Inflammatory macrophage treated with lipopolysaccharide for 4 hours (primary cell): ENCODE data around the gene GARIN3.
"Not testable (repeated sequence)": the region's sequence is repeated elsewhere in the genome, so short reads cannot be mapped to it uniquely, and the experiment has no call there.

Experiments
- DNase-seq: peaks from one replicate; pipeline ENCODE4 v3.0.0-alpha.2; 2020

The GARIN3 gene

DNA sequence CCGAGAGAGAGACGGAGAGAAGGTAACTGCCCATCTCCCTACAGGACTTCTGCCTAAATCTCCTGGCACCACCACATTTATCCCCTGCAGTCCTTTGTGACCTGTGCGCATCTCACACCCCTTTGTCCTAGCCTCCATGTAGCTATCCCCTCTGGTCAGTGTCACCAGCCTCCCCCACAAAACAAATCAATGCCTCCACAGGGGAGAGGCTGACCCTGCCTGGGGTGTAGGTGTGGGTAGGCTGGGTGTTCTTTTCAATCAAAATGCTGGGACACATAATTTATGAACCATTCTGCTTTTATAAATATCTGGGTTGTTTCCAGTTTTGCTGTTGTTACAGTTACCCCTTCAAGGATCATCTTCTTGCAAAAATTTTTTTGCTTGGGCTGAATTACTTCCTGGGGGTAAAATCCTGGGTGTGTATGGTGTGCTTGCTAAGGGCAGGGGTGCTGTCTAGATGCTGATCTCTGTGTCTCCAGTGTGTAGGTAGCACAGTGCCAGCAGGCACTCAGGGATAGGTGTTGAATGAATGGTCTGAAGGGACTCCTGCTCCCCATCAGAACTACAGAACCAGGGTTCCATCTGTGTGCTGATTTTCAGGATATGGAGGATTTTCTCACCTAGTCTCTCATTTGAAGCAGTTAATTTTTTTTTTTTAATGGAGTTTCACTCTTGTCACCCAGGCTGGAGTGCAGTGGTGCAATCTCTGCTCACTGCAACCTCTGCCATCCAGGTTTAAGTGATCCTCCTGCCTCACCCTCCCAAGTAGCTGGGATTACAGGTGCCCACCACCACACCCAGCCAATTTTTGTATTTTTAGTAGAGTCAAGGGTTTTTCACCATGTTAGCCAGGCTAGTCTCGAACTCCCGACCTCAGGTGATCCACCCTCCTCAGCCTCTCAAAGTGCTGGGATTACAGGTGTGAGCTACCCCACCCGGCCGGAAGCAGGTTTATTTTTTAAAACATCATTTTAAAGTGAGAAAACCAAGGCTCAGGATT, at the start of gene GARIN3:
Gene GARIN3, minus strand, starts transcription at position 51 of the 1,000 bp plus-strand sequence. CDS start 96 bp downstream, outside the sequence.
- DNase-seq = no peak

DNA sequence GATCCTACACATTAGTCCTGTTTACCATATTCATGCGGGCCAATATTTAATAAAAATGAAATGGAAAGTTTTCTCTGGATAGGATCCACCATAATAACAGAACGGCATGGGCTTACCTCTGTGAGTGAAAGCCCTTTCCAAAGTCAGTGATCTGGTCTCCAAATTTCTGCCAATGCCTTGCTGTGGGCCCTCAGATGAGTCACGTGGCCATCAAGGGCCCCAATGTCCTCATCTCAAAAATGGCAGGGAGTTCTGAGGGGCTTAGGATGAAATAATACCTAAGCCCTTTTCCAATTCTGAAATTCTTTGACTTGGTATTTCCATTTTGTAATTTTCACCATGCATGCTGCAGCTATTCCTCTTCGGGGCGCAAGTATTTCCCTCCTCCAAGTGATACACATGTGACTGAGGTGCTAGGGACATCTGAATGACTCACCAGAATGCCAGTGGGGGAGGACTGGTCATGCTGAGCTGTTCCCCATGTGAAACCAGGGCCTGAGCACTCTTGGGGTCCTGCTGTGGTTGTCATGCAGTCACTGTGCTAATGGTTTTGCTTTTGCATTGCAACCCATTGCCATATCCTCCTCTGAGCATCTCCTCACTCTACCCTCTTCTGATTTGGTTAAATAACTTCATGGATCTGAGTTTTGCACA, 49.6 kb upstream of the GARIN3 start:
- DNase-seq = no peak

DNA sequence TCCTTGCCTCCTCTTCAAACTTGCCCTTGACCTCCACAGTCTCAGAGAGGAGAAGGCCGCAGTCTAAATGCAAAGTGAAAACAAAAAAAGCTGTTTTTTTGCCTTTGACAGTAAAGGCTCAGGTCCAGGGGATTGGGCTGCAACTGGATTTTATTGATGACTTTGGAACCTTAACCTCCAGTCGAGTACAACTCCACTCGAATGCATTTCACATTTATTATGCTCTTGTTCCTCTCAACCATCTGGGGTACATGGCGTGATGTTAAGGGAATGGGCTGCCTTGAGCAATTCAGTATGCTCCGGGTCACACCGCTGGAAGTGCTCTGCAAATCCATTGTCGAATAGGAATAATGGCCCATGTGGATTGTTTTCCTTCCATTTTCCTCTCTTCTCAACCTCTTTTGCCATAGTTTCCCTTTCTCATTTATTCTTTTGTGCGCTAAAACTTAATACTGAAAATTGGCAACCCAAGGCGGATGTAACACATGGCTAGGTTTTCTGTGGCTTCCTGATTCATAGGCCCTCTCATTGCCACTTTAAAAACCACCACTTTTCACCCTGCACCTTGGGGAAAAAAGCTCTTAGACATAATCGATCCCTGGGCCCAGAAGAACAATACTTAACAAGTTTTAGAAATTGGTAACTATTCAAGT, 48.9 kb upstream of the GARIN3 start:
- no peak for DNase-seq

DNA sequence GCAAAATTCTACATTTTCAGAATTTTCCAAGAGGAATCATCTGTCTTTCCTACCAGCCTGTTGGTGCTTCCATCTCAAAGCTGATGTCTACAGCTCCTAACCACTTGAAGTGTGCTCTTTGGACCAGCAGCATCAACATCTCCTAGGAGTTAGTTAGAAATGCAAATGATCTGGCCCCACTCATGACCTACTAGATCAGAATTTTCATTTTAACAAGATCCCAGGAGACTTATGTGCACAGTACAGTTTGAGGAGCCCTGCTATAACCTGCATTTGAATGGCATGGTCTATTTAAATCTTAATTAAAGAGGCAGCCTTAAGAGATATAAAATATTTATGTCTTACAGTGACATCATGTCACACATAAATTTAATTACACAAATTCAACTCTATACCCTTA, 48.4 kb upstream of the GARIN3 start:
- DNase-seq = no peak

DNA sequence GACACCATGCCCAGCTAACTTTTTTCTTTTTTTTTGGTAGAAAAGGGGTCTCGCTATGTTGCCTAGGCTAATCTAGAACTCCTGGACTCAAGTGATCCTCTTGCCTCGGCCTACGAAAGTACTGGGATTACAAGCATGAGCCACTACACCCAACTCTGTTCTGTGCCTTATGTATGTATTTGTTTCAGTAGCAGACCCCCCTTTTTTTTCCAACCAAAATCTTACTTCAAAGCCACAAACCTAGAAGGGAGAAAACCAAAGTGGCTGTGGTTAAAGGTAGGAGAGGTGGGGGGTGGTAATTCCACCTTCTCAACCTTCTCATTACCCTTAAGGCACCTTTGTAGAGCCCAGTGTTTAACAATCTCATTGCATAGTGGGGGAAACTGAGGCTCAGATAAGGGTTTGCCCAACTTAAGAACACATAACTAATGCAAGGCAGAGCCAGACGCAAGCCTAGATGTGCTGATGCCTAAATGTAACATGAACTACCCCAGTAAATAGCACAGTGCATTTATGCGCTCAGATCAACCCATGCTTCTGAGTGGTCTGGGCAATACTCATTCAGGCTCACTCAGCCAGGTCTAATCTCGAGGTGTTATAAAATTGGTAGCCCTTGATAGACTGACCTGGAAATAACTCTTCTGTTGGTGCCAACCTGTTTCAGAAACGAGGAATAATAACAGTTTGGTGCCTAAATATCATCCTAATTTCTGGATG, 47.6 kb upstream of the GARIN3 start:
- no peak for DNase-seq

DNA sequence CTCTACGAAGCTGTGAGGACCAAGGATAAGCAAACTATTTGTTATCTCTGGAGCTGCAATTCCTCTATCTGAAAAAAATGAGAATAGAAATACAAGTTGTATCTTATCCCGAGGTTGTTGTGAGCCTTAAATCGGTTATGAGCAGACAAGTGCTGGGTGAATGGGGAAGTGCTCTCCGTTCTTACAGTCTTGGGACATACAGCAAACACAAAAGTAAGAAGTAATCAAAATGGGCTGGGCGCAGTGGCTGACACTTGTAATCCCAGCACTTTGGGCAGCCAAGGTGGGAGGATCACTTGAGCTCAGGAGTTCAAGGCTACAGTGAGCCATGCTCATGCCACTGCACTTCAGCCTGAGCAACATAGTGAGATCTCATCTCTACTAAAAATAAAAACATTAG, 46.2 kb upstream of the GARIN3 start:
- peak; percentile 62 for DNase-seq

DNA sequence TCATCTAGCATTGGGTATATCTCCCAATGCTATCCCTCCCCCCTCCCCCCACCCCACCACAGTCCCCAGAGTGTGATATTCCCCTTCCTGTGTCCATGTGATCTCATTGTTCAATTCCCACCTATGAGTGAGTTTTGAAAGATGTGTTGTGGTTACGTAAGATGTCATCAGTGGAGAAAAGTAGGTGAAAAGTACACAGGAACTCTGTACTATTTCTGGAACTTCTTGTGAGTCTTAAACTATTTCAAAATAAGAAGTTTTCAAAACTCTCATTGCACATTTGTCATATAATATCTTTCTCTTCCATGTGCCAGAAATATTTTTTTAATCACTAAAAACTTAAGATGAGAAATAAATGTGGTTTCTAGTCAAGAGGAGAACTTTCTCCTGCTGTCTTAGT, 44.6 kb upstream of the GARIN3 start:
- DNase-seq = peak; percentile 20

DNA sequence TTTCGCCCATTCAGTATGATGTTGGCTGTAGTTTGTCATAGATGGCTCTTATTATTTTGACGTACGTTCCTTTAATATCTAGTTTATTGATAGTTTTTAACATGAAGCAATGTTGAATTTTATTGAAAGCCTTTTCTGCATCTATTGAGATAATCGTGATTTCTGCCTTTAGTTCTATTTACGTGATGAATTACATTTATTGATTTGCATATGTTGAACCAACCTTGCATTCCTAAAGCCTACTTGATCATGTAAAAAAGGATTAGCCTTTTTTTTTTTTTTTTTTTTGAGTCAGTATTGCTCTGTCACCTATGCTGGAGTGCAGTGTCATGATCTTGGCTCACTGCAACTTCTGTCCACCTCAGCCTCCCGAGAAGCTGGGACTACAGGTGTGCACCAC, 39.6 kb upstream of the GARIN3 start:
- DNase-seq = no peak

DNA sequence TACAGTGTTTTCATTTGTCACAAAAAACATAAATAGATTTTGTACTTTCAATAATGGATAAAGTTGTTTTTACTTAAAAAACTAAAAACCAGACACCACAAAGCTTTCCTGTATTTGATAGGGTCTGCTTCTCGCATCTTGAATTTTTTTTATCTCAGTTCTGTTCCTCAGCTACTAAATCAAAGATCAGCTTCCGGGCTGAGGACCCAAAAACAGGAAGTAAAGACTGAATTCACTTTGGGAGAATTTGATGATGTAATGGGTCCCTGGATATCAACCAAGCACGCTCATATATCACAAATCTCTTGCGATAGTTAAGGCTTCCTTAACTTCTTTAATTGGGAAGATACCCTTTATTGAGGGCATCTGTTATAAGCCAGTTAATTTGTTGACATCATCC, 38.7 kb upstream of the GARIN3 start:
- DNase-seq = peak; percentile 73

DNA sequence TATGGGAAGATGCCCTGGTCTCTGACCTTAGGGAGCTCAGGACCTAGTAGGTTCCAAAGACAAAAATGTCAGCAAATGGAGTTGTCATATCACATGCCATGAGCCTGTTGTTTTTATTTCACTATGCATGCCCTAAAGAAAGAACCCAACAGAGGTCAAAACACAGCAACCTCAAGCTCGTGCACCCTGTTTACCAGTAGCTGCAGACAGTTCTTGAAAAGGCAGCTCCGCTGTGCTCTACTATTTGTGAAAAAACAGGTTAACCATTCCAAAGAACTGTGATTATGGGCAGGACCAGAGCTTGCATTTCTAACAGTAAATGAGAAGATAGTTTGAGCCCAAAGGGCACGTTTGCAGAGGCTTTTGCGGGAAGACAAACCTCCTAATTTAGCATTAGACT, 37.4 kb upstream of the GARIN3 start:
- no peak for DNase-seq

DNA sequence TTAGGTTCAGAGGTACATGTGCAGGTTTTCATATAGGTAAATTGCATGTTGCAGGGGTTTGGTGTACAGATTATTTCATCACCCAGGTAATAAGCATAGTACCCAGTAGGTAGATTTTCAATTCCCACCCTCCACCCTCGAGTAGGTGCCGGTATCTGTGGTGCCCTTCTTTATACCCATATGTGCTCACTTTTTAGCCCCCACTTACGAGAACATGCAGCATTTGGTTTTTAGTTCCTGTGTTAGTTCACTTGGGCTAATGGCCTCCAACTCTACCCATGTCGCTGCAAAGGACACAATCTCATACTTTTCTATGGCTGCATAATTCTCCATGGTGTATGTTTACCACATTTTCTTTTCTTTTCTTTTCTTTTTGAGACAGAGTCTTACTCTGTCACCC, 35.8 kb upstream of the GARIN3 start:
- DNase-seq = no peak

DNA sequence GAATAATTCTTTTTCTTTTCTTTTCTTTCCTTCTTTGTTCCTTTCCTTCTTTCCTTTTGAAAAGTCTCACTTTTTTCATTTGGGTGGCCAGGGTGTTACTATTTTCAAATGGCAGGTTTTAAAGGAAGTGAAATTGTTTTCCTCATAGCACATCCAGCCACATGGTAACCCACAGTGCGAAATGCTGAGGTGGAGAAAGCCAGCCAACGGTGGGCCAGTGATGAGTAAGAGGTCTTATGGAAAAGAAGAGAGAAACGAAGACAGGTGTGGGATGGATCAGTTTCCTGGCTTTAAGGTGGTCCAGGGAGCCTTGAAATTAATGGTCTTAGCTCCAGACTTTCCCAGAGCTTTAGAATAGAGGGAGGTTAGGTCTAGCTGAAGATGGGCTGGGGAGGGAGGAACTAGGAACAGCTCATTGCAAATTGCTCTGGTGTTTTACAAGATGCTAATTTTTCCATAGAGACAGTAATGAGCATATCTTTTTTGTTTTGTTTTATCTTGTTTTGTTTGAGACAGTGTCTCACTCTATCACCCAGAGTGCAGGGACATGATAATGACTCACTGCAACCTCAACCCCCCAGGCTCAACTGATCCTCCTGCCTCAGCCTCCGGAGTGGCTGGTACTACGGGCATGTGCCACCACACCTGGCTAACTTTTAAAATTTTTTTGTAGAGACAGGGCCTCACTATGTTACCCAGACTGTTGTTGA, 32.4 kb upstream of the GARIN3 start:
- no peak for DNase-seq

DNA sequence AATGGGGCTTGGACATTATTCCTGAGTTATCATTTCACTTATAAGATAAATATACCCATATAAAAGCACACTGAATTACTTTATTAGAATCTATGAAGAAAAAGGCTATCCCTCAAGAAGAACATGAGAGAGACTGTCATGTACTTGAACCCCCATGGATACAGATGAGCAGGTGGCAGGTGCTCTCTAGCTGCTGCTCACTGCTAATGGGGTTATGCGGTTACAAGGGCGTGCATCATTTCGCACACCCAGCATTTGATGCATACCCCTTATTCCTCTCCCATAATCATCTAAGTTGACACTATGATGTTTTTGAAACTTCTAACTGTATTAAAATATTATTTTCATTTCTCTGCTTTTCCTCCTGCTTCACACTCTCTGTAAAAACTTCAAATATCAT, 31.0 kb upstream of the GARIN3 start:
- no peak for DNase-seq

DNA sequence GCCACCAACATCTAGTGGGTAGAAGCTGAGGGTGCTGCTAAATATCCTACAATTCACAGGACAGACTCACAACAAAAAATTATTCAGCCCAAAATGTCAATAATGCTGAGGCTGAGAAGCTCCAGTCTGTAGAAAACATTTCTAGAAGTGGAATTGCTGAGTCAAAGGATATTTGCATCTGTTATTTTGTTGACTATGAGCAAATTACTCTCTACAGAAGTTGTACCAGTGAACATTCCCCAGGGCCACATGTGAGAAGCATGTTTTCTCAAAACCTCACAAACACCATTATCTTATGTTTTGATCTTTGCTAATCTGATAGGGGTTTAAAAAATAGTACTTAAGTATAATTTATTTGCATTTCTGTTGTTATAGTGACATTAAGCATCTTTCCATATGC, 30.0 kb upstream of the GARIN3 start:
- no peak for DNase-seq

DNA sequence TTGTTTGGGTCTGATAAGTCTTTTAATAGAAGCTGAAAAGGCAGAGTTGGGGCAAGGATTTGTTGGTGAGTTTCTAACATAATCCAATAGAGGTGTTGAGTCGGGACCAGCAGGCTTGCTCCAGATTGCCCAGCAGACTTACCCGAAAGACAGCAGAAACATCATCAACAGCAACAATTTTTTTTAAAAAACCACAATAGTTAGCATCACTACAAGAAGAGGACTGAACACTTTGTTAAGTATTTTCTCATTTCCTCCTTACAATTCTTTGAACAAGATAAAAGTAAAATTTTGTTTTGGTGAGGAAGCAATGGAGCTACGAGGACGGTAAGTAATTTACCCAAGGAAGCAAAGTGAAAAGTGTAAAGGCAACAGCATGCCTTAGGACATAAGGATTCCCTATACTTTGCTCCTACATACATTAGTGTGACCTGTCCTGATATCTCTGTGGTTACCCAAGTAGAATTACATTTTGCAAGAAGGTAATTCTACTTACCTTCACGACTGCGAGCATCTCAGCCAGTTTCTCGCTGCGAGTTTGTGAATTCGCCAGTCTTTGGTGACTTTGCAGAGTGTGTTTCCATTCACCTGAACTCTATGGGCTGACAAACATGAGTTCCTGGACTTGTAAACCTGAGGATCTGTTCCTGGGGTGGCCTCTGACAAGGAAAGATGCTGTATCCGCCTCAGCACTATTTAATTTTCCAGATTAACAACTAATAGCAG, 27.8 kb upstream of the GARIN3 start:
- no peak for DNase-seq

DNA sequence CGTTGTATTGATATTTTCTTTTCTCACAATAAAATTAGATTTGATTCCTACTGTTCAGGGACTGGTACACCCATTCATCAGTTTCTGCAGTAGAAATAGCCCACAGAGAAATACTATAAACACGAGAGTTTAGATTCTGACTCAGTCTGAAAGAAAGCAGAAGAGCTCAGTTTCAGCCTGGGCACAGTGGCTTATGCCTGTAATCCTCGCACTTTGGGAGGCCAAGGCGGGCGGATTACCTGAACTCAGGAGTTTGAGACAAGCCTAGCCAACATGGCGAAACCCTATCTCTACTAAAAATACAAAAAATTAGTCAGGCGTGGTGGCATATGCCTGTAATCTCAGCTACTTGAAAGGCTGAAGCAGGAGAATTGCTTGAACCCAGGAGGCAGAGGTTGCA, 23.2 kb upstream of the GARIN3 start:
- no peak for DNase-seq

DNA sequence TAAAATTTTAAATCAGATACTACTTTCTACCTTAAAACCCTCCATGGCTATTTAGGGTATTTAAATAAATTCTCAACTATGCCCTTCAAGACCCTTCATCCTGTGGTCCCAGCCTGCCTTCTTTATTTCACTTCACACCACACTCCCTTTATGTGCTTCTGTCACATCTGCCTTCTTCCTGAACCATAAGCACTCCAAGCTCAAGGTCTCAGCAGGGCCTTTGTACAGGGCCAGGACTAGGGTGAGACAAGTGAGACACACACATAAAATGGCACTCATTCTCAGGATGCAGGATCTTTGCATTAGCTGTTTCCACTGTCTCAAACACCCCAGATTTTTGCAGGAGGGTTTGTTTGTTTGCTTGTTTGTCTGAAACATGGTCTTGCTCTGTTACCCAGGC, 22.2 kb upstream of the GARIN3 start:
- no peak for DNase-seq

DNA sequence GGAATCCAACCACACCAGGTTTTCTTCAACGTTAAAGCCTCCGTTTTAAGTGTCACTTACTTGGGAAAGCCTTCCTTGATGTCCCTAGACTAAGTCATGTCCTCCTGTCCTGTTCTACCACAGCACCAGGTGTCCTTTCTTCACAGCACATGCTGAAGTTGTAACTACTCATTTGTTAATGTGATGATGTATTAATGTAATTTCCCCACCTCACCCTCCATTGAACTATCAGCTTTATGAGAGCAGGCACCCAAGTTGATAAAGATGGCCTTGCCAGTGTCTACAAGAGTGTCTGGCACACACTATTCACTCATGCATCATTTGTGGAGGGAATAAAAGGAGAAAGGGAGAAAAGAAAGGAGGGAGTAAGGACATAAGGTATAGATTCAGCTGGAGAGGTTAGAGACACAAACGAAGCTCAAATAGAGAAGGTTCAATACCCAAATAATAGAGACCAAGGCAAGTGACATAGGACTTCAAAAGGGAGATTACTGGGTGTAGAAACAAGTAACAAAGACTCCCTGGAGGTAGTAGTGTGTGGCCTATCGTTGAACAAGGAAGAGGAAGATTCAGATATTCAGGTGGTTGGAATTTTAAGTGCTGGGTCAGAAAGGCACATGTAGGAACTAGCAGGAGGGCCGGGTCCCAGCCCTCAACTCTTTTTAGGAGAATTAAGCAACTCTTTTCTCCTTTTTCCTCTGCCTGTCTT, 21.1 kb upstream of the GARIN3 start:
- no peak for DNase-seq

DNA sequence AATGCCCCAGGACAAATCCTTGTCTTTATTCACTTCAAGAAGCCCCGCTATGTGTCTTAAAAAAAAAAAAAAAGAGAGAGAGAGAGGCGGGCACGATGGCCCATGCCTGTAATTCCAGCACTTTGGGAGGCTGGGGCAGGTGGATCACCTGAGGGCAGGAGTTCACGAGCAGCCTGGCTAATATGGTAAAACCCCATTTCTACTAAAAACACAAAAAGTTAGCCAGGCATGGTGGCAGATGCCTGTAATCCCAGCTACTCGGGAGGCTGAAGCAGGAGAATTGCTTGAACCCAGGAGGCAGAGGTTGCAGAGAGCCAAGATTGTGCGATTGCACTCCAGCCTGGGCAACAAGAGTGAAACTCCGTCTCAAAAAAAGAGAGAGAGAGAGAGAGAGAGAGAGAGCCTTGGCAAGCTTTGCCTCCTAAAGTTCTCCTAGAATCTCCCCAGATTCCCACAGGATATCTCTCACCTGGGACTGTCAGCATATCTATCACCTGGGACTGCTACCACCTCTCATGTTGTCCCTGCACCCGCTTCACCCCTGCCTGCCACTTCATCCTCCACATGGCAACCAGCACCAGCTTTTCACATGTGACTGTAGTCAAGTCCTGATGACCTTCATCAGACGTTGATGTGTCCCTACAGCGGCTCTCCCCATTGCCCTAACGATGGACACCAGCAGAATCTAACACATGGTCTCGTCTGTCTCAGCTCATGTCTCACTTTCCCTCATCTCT, 20.4 kb upstream of the GARIN3 start:
- no peak for DNase-seq

DNA sequence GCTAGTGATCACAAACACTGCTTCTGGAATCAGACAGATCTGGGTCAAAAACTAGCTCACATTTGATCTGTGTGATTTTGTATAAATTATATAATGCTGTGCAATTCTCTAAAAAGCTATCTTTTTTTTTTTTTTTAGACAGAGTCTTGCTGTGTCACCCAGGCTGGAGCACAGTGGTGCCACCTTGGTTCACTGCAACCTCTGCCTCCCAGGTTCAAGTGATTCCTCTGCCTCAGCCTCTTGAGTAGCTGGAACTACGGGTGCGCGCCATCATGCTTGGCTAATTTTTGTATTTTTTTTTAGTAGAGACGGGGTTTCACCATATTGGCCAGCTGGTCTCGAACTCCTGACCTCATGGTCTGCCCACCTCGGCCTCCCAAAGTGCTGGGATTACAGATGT, 19.1 kb upstream of the GARIN3 start:
- DNase-seq = not testable (repeated sequence)
